ENCODE results near the gene PLBD1.

- TF ChIP-seq POLR2AphosphoS5 (IDR thresholded peaks at IDR 0.05; ENCODE audit: low read depth, low read length), result no peak
- no peak for TF ChIP-seq CTCF (IDR thresholded peaks at IDR 0.05 in 2 of 3, conservative IDR thresholded peaks at IDR 0.05 in 1 of 3; ENCODE audit: borderline replicate concordance in 1 of 3, insufficient read depth in 1 of 3, low read depth in 2 of 3, low read length in 2 of 3)
These were observed 4.6 kb downstream of the PLBD1 start for GRCh38 chr12:14563046-14563445.
